Thymus (tissue), 11 donors: ENCODE results near the gene PLK5. TPM values are rescaled to one million over a fixed set of nuclear protein-coding genes. Genes with fewer than 3 reads are reported as not detected.

Source experiments
- DNase-seq, 9 donors: peaks; one replicate each; pipeline ENCODE4 v3.0.0-alpha.2; 2013; ENCODE audit warnings: low spot score in 9 of 9, low read depth in 6 of 9, missing footprints in 1 of 9
- H3K27ac ChIP-seq, 2 donors: one replicate each; pipeline ENCODE4 v1.5.1; 2013; ENCODE audit warnings: control low read depth in 1 of 2, low read depth in 1 of 2, low read length in 1 of 2, mild to moderate bottlenecking in 1 of 2, moderate library complexity in 1 of 2
- H3K27me3 ChIP-seq, 2 donors: one replicate each; pipeline ENCODE4 v1.5.1; 2013; ENCODE audit warnings: low read length in 1 of 2; ENCODE audit not compliant: control insufficient read depth in 2 of 2, insufficient read depth in 1 of 2
- H3K36me3 ChIP-seq, 2 donors: one replicate each; pipeline ENCODE4 v1.5.1; 2013; ENCODE audit warnings: low read length in 1 of 2, mild to moderate bottlenecking in 1 of 2, moderate library complexity in 1 of 2; ENCODE audit not compliant: control insufficient read depth in 2 of 2, insufficient read depth in 2 of 2
- H3K4me1 ChIP-seq, 2 donors: one replicate each; pipeline ENCODE4 v1.5.1; 2013; ENCODE audit warnings: low read length in 2 of 2; ENCODE audit not compliant: control insufficient read depth in 2 of 2, insufficient read depth in 2 of 2
- H3K4me3 ChIP-seq, 2 donors: one replicate each; pipeline ENCODE4 v1.5.1; 2013; ENCODE audit warnings: low read length in 2 of 2, control low read depth in 1 of 2, mild to moderate bottlenecking in 1 of 2
- H3K9me3 ChIP-seq, 2 donors: one replicate each; pipeline ENCODE4 v1.5.1; 2013; ENCODE audit warnings: low read length in 1 of 2, mild to moderate bottlenecking in 1 of 2; ENCODE audit not compliant: control insufficient read depth in 2 of 2, insufficient read depth in 1 of 2
- WGBS: extraction: QIAGEN DNeasy Blood & Tissue Kit; methylation state at CpG from one replicate; pipeline ENCODE4 v1.1.7; 2013; 5-methylcytosine and 5-hydroxymethylcytosine counted together
- polyA plus RNA-seq: library from polyadenylated mRNA; stranded (reverse); fragments of 200-250 nt; gene quantifications from one replicate; pipeline ENCODE4 v1.2.3, GENCODE V29; 2013
- total RNA-seq: library from RNA; stranded (reverse); fragments of 120-200 nt; gene quantifications from one replicate; pipeline ENCODE4 v1.2.4, GENCODE V29; 2013
- donor health status: healthy.

The PLK5 gene
- total and polyA plus RNA-seq, 2 donors, result 0.09 to 0.25 TPM

DNA sequence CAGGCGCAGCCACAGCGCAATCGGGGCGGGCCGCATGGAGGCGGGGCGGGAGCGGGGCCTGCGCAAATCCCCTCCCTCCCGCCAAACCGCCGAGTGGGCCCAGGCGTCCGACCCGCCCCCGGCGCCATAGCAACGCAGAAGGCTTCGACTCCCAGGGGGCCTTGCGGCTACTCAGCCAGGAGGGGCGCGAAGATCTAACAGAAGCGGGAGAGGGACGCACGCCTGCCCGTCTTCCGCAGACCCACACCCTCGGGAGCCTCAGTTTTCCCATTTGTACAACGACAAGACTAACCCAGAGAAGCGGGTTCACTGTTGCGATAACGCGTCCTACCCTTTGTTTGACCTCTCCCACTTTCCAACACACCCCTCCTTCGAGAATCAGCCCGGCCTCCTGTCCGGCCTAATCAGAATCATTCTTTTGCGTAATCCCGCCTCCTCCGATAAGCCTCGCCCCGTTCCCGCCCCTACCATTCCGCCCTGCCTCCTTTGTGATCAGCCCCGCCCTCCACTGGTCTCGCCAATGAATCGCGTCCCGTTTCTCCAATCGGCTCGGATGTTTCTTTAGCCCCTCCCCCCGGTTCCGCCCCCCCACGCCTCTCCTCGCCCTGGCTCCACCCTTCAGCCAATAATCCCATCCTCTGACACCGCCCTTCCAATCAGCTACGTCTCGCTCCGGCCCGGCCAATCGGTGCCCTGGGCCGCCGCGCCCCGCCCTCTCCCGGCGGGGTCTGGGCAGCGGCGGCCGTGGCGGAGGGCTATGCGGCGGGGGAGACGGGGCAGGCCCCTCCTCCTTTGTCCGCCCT, 33.4 kb upstream of the PLK5 start, which contains the start of gene PCSK4:
PCSK4 (minus strand) TSS at position 40 of the 803 bp plus-strand sequence; CDS start at position 36, 4 bp downstream.
- Histone ChIP-seq H3K4me1 (peaks cover 11 to 32% of the 10 kb centered on the region in 2 donors), H3K27me3 (peaks cover 15 to 47% of the 10 kb centered on the region in 2 donors), H3K36me3 (no peaks in the 10 kb centered on the region), H3K4me3 (peak within 1 kb of the TSS; percentile 64 to 70), H3K9me3 (no peaks in the 10 kb centered on the region), H3K27ac (peak within 1 kb of the TSS; percentile 77 to 80)
- under 1% methylated on average over 74 of the region's 74 CpGs for WGBS
- peak; percentile 91 to 98 (median 95) for DNase-seq

GRCh38 chr19:1491114-1491848, 32.6 kb upstream of the PLK5 start, which contains the start of gene REEP6:
Gene REEP6 (plus strand): TSS chr19:1491181. CDS start chr19:1491270, 89 bp downstream.
- 4% methylated on average over 73 of the region's 73 CpGs for whole genome bisulfite sequencing
- H3K4me1 ChIP-seq, result peaks cover 11 to 32% of the 10 kb centered on the region in 2 donors
- DNase-seq, result no peak
- H3K27ac ChIP-seq, result peak within 1 kb of the TSS; percentile 77 to 80
- no peaks in the 10 kb centered on the region for H3K36me3 ChIP-seq
- H3K9me3 ChIP-seq, result no peaks in the 10 kb centered on the region
- H3K27me3 ChIP-seq, result peaks cover 15 to 49% of the 10 kb centered on the region in 2 donors
- H3K4me3 ChIP-seq, result peak within 1 kb of the TSS; percentile 64 to 70

DNA sequence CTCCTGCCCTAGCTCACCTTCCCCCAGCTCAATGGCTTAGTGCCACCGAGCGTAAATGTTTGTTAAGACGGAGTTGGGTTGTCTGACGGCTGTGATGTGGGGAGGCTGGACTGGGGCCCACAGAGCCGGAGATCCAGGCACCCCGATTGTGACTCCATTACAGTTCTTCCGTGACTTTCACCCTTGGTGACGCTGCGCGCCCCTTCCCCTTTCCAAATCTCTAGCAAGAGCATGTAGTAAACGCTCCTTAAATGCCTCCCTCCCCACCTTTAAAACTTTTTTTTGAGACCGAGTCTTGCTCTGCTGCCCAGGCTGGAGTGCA, 32.1 kb upstream of the PLK5 start:
- Histone ChIP-seq H3K9me3 (peaks cover 0 to 1% of the 10 kb centered on the region in 2 donors), H3K27ac (no peak overlapping the region), H3K4me1 (peaks cover 11 to 32% of the 10 kb centered on the region in 2 donors), H3K27me3 (peaks cover 15 to 53% of the 10 kb centered on the region in 2 donors), H3K4me3 (no peak overlapping the region), H3K36me3 (no peaks in the 10 kb centered on the region)
- 73% methylated on average over 12 of the region's 12 CpGs for WGBS
- no peak for DNase-seq

DNA sequence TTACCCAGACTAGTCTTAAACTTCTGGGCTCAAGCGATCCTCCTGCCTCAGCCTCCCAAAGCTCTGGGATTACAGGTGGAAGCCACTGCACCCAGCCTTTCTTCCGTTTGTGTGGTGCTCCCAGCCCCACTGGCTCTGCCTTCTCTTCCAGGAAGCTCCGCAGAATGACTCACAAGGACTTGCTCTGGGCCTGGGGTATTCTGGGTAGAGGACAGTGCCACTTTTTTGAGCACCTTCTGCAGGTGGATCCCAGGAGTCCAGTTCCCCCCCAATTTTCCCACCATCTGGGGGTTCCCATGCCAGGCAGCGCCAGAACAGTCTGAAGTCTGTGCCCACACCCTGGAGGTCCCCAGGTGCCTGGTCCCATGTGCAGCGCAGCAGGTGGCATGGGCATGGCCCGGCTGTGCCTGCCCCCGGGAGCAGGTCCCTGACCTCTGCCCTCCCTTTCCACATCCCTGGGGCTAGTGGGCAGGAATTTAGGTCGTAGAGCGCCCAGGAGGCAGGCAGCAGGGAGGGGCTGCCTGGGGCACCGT, 31.3 kb upstream of the PLK5 start:
- Histone ChIP-seq H3K9me3 (peaks cover 0 to 1% of the 10 kb centered on the region in 2 donors), H3K27me3 (peaks cover 15 to 60% of the 10 kb centered on the region in 2 donors), H3K36me3 (no peaks in the 10 kb centered on the region), H3K27ac (no peak overlapping the region), H3K4me1 (peaks cover 11 to 32% of the 10 kb centered on the region in 2 donors), H3K4me3 (no peak overlapping the region)
- DNase-seq, result no peak
- WGBS, result 93% methylated on average over 10 of the region's 10 CpGs

DNA sequence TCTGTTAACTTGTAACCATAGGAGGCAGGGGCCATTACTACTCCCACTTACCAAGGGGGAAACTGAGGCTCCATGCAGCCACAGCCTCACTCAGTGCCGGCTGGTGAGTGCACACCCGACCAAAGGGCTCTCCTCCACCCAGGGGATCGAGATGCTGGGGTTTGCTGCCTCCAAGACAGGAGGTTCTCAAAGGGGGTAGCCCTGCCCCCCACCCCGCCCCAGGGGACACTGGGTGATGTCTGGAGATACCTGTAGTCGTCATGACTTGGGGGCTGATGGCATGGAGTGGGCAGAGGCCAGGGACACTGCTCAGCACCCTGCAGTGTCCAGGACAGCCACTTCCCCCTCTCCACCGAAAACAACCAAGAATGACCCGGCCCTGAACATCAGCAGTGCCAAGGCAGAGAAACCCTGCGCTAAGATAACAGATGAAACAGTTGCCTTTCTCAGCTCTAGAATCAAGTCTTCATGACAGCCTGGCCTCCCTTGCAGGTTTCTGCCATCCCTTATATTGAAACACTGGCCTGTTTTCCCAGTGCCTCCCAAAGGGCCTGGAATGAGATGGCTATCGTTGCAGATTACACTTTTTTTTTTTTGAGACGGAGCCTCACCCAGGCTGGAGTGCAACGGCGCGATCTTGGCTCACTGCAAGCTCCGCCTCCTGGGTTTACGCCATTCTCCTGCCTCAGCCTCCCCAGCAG, 29.6 kb upstream of the PLK5 start:
- WGBS, result 86% methylated on average over 15 of the region's 15 CpGs
- Histone ChIP-seq H3K27me3 (peaks cover 15 to 63% of the 10 kb centered on the region in 2 donors), H3K4me3 (no peak overlapping the region), H3K4me1 (peaks cover 10 to 18% of the 10 kb centered on the region in 2 donors), H3K27ac (no peak overlapping the region), H3K9me3 (peaks cover 0 to 1% of the 10 kb centered on the region in 2 donors), H3K36me3 (no peaks in the 10 kb centered on the region)
- no peak for DNase-seq

GRCh38 chr19:1495051-1495798, 28.7 kb upstream of the PLK5 start:
- Histone ChIP-seq H3K27me3 (peaks cover 15 to 63% of the 10 kb centered on the region in 2 donors), H3K9me3 (peaks cover 1 to 5% of the 10 kb centered on the region in 2 donors), H3K27ac (no peak overlapping the region), H3K4me1 (peaks cover 4 to 9% of the 10 kb centered on the region in 2 donors), H3K4me3 (no peak overlapping the region), H3K36me3 (no peaks in the 10 kb centered on the region)
- no peak for DNase-seq
- 94% methylated on average over 37 of the region's 37 CpGs for WGBS

DNA sequence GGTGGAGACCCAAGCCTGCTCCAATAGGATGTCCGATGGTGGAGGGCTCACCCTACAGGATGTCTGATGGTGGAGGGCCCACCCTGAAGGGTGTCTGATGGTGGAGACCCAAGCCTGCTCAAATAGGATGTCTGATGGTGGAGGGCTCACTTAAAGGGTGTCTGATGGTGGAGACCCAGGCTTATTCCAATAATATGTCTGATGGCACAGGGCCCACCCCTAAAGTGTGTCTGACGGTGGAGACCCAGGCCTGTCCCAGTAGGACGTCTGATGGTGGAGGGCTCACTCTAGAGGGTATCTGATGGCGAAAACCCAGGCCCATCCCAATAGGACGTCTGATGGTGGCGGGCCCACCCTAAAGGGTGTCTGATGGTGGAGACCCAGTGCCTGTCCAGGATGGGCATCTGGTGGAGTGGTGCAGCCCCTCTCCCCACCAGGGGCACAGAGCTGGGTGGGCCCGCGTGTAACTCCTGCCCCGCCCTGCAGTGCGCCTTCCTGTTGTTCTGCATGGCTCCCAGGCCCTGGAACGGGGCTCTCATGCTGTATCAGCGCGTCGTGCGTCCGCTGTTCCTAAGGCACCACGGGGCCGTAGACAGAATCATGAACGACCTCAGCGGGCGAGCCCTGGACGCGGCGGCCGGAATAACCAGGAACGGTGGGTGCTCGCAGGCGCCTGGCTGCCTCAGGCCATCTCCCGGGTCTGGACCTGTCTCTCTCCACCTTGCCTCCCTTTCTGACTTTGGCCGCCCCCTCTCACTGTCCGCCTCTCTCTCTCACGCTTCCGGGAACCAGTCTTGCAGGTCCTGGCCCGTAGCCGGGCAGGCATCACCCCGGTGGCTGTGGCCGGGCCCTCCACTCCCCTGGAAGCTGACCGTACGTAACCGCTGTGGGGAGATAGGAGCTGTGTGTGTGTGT, 27.8 kb upstream of the PLK5 start:
- Histone ChIP-seq H3K36me3 (no peaks in the 10 kb centered on the region), H3K4me3 (no peak overlapping the region), H3K27ac (no peak overlapping the region), H3K4me1 (peaks cover 4 to 9% of the 10 kb centered on the region in 2 donors), H3K27me3 (peaks cover 13 to 62% of the 10 kb centered on the region in 2 donors), H3K9me3 (peaks cover 1 to 7% of the 10 kb centered on the region in 2 donors)
- DNase-seq, result no peak
- 91% methylated on average over 40 of the region's 40 CpGs for WGBS
